ENCODE measurements around the gene VGLL1.

DNA sequence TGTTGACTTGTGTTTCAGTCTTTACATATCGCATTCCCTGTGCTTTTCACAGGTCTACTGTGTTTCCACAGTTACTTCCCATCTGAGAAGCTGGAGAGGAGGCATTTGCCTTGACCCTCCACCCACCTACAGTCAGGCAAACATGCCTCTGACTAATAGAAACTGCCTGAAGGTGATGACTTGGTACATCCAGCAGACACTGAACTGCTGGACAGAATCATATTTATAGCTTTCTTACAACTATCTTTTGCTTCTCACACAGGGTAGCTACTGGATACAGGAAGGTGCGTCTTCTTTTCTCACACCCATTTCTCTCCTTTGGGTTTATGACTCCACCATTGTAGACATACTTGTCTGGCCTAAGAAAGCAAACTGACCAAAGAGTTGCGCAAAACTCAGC lies 58.0 kb downstream of the VGLL1 start:
- TF ChIP-seq, protein P1, sequence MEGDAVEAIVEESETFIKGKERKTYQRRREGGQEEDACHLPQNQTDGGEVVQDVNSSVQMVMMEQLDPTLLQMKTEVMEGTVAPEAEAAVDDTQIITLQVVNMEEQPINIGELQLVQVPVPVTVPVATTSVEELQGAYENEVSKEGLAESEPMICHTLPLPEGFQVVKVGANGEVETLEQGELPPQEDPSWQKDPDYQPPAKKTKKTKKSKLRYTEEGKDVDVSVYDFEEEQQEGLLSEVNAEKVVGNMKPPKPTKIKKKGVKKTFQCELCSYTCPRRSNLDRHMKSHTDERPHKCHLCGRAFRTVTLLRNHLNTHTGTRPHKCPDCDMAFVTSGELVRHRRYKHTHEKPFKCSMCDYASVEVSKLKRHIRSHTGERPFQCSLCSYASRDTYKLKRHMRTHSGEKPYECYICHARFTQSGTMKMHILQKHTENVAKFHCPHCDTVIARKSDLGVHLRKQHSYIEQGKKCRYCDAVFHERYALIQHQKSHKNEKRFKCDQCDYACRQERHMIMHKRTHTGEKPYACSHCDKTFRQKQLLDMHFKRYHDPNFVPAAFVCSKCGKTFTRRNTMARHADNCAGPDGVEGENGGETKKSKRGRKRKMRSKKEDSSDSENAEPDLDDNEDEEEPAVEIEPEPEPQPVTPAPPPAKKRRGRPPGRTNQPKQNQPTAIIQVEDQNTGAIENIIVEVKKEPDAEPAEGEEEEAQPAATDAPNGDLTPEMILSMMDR (IDR thresholded peaks at IDR 0.05; ENCODE audit: low read depth, low read length, missing input control), result no peak
- TF ChIP-seq ATF3 (IDR thresholded peaks at IDR 0.05), result no peak
- TF ChIP-seq YY1 (IDR thresholded peaks at IDR 0.05), result no peak
- TF ChIP-seq HNF4G (IDR thresholded peaks at IDR 0.05), result no peak
- no peak for TF ChIP-seq REST (IDR thresholded peaks at IDR 0.05)
- no peak for TF ChIP-seq RXRA (IDR thresholded peaks at IDR 0.05)
- no peak for TF ChIP-seq GABPA (IDR thresholded peaks at IDR 0.05 in 1 of 2, conservative IDR thresholded peaks at IDR 0.05 in 1 of 2)
- no peak for TF ChIP-seq MAX (IDR thresholded peaks at IDR 0.05)
- no peak for TF ChIP-seq TAF1 (conservative IDR thresholded peaks at IDR 0.05)
- no peak for TF ChIP-seq FOXA1 (IDR thresholded peaks at IDR 0.05)
- TF ChIP-seq SP1 (IDR thresholded peaks at IDR 0.05), result no peak
